ENCODE data around the gene MLLT3.

MLLT3 gene

GRCh38 chr9:20491612-20492011 is 130.7 kb downstream of the MLLT3 start:
- ChIA-PET POLR2A (ENCODE audit: low non-redundant PET) (no interaction called here), CTCF (no interaction called here)
- TF ChIP-seq CTCF (conservative IDR thresholded peaks at IDR 0.05; ENCODE audit: low read depth), result no peak
- no peak overlapping the region for H3K27ac ChIP-seq
- no peak for DNase-seq (ENCODE audit: low spot score)

GRCh38 chr9:20490246-20490834 is 132.0 kb downstream of the MLLT3 start:
- H3K27ac ChIP-seq, result no peak overlapping the region
- no peak for DNase-seq (ENCODE audit: low spot score)
- CTCF ChIA-PET, result no interaction called here
- POLR2A ChIA-PET (ENCODE audit: low non-redundant PET), result no interaction called here
- no peak for TF ChIP-seq CTCF (conservative IDR thresholded peaks at IDR 0.05; ENCODE audit: low read depth)

GRCh38 chr9:20488691-20489090 is 133.6 kb downstream of the MLLT3 start:
- ChIA-PET CTCF (no interaction called here), POLR2A (ENCODE audit: low non-redundant PET) (no interaction called here)
- no peak for DNase-seq (ENCODE audit: low spot score)
- H3K27ac ChIP-seq, result no peak overlapping the region
- no peak for TF ChIP-seq CTCF (conservative IDR thresholded peaks at IDR 0.05; ENCODE audit: low read depth)

- H3K27ac ChIP-seq, result no peak overlapping the region
- DNase-seq (ENCODE audit: low spot score), result no peak
- POLR2A ChIA-PET (ENCODE audit: low non-redundant PET), result no interaction called here
- CTCF ChIA-PET, result interaction anchor here (0.7 kb wide), 1 partner anchor 129 kb away, joined by 4 read pairs; no protein-coding TSS in a partner anchor
- TF ChIP-seq CTCF (conservative IDR thresholded peaks at IDR 0.05; ENCODE audit: low read depth), result no peak
Observed at GRCh38 chr9:20486552-20486951, 135.7 kb downstream of the MLLT3 start.

- TF ChIP-seq CTCF (conservative IDR thresholded peaks at IDR 0.05; ENCODE audit: low read depth), result no peak
- DNase-seq (ENCODE audit: low spot score), result no peak
- POLR2A ChIA-PET (ENCODE audit: low non-redundant PET), result no interaction called here
- H3K27ac ChIP-seq, result no peak overlapping the region
- CTCF ChIA-PET, result interaction anchor here (0.7 kb wide), 1 partner anchor 245 kb away, joined by 3 read pairs; no protein-coding TSS in a partner anchor
Observed at GRCh38 chr9:20481437-20481836, 140.9 kb downstream of the MLLT3 start.

GRCh38 chr9:20480249-20480648 is 142.1 kb downstream of the MLLT3 start:
- H3K27ac ChIP-seq, result no peak overlapping the region
- POLR2A ChIA-PET (ENCODE audit: low non-redundant PET), result no interaction called here
- TF ChIP-seq CTCF (conservative IDR thresholded peaks at IDR 0.05; ENCODE audit: low read depth), result no peak
- DNase-seq (ENCODE audit: low spot score), result no peak
- CTCF ChIA-PET, result no interaction called here
